Neural crest cell (in vitro differentiated cells): Measurements from ENCODE around the gene THBS3. TPM values are rescaled to one million over a fixed set of nuclear protein-coding genes. Genes with fewer than 3 reads are reported as not detected.
"Not testable (repeated sequence)": the region's sequence is repeated elsewhere in the genome, so short reads cannot be mapped to it uniquely, and the experiment has no call there.

Experiments
- DNase-seq: peaks from one replicate; pipeline ENCODE4 v3.0.0; 2021; ENCODE audit warnings: low read depth, mixed read lengths, low spot score
- H3K27ac Mint-ChIP-seq: one replicate; pipeline ENCODE4 v1.8.0; 2021; ENCODE audit warnings: mild to moderate bottlenecking, mixed read lengths; ENCODE audit not compliant: unreplicated experiment
- H3K27me3 Mint-ChIP-seq: 2 replicates; pipeline ENCODE4 v1.8.0; 2021; ENCODE audit warnings: low read depth, mild to moderate bottlenecking, mixed read lengths
- H3K36me3 Mint-ChIP-seq: 2 replicates; pipeline ENCODE4 v1.8.0; 2021; ENCODE audit warnings: low read depth, mild to moderate bottlenecking, mixed read lengths
- H3K4me1 Mint-ChIP-seq: 2 replicates; pipeline ENCODE4 v1.8.0; 2021; ENCODE audit warnings: mixed read lengths
- H3K4me3 Mint-ChIP-seq: one replicate; pipeline ENCODE4 v1.8.0; 2021; ENCODE audit warnings: mild to moderate bottlenecking, mixed read lengths
- H3K9me3 Mint-ChIP-seq: 2 replicates; pipeline ENCODE4 v1.8.0; 2021; ENCODE audit warnings: mixed read lengths
- CTCF ChIP-seq: fragments of 200-600 bp; sonication (generic); conservative IDR thresholded peaks from 2 replicates; pipeline ENCODE4 v1.5.0; 2021; ENCODE audit warnings: antibody characterized with exemption, mild to moderate bottlenecking
- total RNA-seq: library from RNA; stranded (reverse); gene quantifications from 2 replicates; pipeline ENCODE4 v1.2.1, GENCODE V29; 2021

Gene THBS3
- total RNA-seq, 1 donor from 2014 or later: 21.4 TPM

DNA sequence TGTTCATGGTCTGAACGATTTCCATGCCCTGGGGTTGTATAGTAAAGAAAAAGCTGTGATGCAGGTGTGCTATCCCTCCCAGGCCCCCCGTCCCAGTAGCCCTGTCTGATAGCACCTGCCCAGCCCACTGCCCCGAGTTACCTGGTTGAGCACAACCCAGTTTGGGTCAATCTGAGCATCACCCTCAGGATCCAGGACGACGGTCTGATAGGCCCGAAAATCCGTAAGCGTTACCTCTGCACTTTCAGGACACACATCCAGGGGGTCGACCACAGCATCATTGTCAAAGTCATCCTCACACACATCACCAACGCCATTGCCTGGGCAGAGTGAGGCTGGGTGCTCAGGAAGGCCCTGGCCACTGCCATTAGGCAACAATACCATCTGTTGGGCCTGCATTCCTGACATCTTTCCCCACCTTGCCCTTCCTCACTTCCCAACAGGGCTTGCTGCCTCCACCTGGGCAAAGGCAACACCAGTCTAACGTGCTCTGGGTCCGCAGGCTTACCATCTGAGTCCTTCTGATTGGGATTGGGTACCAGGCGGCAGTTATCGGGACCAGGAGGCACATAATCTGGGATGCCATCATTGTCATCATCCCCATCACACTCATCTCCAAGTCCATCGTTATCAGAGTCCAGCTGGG is 9.7 kb downstream of the THBS3 start:
- peaks cover 37% of the 10 kb centered on the region for H3K36me3 Mint-ChIP-seq
- no peaks in the 10 kb centered on the region for H3K9me3 Mint-ChIP-seq
- no peak for DNase-seq

GRCh38 chr1:155196893-155197638 is 10.6 kb downstream of the THBS3 start:
- Mint-ChIP-seq H3K36me3 (peaks cover 33% of the 10 kb centered on the region), H3K27me3 (peaks cover 5% of the 10 kb centered on the region), H3K4me3 (peak overlapping the region; percentile 96), H3K9me3 (no peaks in the 10 kb centered on the region), H3K27ac (peak overlapping the region; percentile 93), H3K4me1 (peaks cover 69% of the 10 kb centered on the region)
- DNase-seq: no peak
- TF ChIP-seq CTCF: no peak

More for the DNA sequence above, 9.7 kb downstream of the THBS3 start:
- Mint-ChIP-seq H3K4me1 (peaks cover 67% of the 10 kb centered on the region), H3K4me3 (peak overlapping the region; percentile 96), H3K27ac (no peak overlapping the region), H3K27me3 (peaks cover 5% of the 10 kb centered on the region)
- no peak for TF ChIP-seq CTCF

GRCh38 chr1:155196103-155196892 is 11.4 kb downstream of the THBS3 start:
- H3K4me3 Mint-ChIP-seq: peak overlapping the region; percentile 96
- H3K4me1 Mint-ChIP-seq: peaks cover 68% of the 10 kb centered on the region
- H3K36me3 Mint-ChIP-seq: peaks cover 27% of the 10 kb centered on the region
- no peak for TF ChIP-seq CTCF
- DNase-seq: peak; percentile 50
- H3K9me3 Mint-ChIP-seq: no peaks in the 10 kb centered on the region
- peak overlapping the region; percentile 98 for H3K27ac Mint-ChIP-seq
- peaks cover 5% of the 10 kb centered on the region for H3K27me3 Mint-ChIP-seq

DNA sequence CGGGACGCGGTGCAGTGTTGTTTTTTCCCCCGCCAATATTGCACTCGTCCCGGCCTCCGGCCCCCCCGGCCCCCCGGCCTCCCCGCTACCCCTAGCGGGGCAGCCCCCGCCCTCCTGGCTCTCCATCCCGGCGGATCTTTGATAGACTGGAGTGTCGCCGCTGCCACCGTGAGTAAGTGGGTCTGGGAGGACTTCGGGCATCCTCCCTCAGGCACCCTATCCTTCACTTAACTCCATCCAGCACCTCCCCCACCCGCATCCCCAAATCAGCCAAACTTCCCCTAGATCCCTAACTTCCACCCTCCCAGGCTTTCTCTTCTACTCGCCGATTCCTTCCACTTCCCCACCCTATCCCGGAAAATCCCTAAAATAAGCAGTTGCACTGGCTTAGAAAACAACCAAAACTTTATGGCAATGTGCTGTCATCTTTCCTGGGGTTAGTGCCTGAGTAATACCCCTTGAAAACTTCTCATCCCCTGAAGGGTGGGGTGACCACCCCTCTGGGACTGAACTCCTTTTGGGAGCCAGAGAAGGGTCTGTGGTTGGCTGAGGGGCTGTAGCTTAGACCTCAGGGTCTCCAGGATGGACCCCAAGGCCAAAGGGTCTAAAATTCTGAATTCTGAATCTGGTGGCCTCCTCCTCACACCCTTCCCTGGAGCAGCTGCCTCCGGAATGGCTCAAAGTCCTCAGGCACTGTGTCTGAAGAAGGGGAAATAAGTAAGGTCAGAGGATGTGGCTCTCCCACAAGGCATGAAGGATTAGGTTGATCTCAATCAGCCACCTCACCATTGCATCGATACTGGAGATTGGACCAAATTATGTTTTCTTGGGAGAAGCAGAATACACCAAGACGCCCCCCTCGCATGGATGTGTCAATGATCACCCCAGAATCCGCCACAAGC is 12.2 kb downstream of the THBS3 start:
- no peak for TF ChIP-seq CTCF
- H3K36me3 Mint-ChIP-seq: peaks cover 27% of the 10 kb centered on the region
- peak overlapping the region; percentile 98 for H3K27ac Mint-ChIP-seq
- peaks cover 5% of the 10 kb centered on the region for H3K27me3 Mint-ChIP-seq
- H3K4me3 Mint-ChIP-seq: peak overlapping the region; percentile 96
- DNase-seq: no peak
- H3K9me3 Mint-ChIP-seq: no peaks in the 10 kb centered on the region
- peaks cover 63% of the 10 kb centered on the region for H3K4me1 Mint-ChIP-seq

DNA sequence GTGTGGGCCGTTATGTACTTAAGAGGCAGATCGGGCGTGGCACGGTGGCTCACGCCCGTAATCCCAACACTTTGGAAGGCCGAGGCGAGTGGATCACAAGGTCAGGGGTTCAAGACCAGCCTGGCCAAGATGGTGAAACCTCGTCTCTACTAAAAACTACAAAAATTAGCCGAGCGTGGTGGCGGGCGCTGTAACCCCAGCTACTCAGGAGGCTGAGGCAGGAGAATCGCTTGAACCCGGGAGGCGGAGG is 13.8 kb downstream of the THBS3 start:
- peaks cover 17% of the 10 kb centered on the region for H3K36me3 Mint-ChIP-seq

More for the DNA sequence above, 13.8 kb downstream of the THBS3 start:
- not testable (repeated sequence) for H3K27me3 Mint-ChIP-seq, DNase-seq, H3K9me3 Mint-ChIP-seq
- Mint-ChIP-seq H3K4me3 (peak overlapping the region; percentile 93), H3K4me1 (peaks cover 57% of the 10 kb centered on the region), H3K27ac (peak overlapping the region; percentile 99)
